H1 (cell line): ENCODE data around the gene CDYL.
"Not testable (repeated sequence)": the region's sequence is repeated elsewhere in the genome, so short reads cannot be mapped to it uniquely, and the experiment has no call there.

ENCODE experiments used
- EZH2 ChIP-seq: fragments of 200-600 bp; sonication (generic); IDR thresholded peaks from 2 replicates; pipeline ENCODE4 v1.7.1; 2012; ENCODE audit warnings: low read depth, mild to moderate bottlenecking, moderate library complexity, low read length, inconsistent platforms; ENCODE audit not compliant: severe bottlenecking
- HDAC2 ChIP-seq, 2 experiments: fragments of 300-600 bp in 1 of 2; sonication (generic) in 1 of 2; IDR thresholded peaks; 2 replicates each; pipeline ENCODE4 v1.6.1; 2011 to 2012; ENCODE audit warnings: low read depth in 2 of 2, low read length in 2 of 2, mild to moderate bottlenecking in 2 of 2, moderate library complexity in 2 of 2, borderline replicate concordance in 1 of 2, inconsistent platforms in 1 of 2
- KDM1A ChIP-seq: fragments of 200-600, 300-600 bp; sonication (generic); IDR thresholded peaks from 2 replicates; pipeline ENCODE4 v1.7.1; 2016; ENCODE audit warnings: mild to moderate bottlenecking, low read length, borderline replicate concordance
- MAFK ChIP-seq: IDR thresholded peaks from 2 replicates; pipeline ENCODE4 v1.6.1; 2012; ENCODE audit warnings: low read depth, mild to moderate bottlenecking, improper control_type of control experiment, low read length
- MAX ChIP-seq: IDR thresholded peaks from 2 replicates; pipeline ENCODE4 v1.6.1; 2012; ENCODE audit warnings: inconsistent platforms
- NRF1 ChIP-seq: IDR thresholded peaks from 2 replicates; pipeline ENCODE4 v1.6.1; 2011; ENCODE audit warnings: mild to moderate bottlenecking, low read depth, low read length, improper control_type of control experiment
- POLR2AphosphoS5 ChIP-seq: IDR thresholded peaks from 2 replicates; pipeline ENCODE4 v1.6.1; 2011; ENCODE audit warnings: low read depth, low read length
- RNF2 ChIP-seq: fragments of 200-900, 300-1000 bp; sonication (generic); IDR thresholded peaks from 2 replicates; pipeline ENCODE4 v1.7.1; 2016; ENCODE audit warnings: borderline replicate concordance, low read depth, mild to moderate bottlenecking, antibody characterized with exemption, low read length; ENCODE audit not compliant: poor library complexity, severe bottlenecking; ENCODE audit errors: missing control alignments
- SIN3A ChIP-seq, 2 experiments: IDR thresholded peaks in 1 of 2; conservative IDR thresholded peaks in 1 of 2; 2 replicates each; pipeline ENCODE4 v1.6.1; 2011 to 2012; ENCODE audit warnings: low read length in 2 of 2, improper control_type of control experiment in 1 of 2, low read depth in 1 of 2, mild to moderate bottlenecking in 1 of 2
- SIX5 ChIP-seq: IDR thresholded peaks from 2 replicates; pipeline ENCODE4 v1.6.1; 2011; ENCODE audit warnings: mild to moderate bottlenecking, low read depth, low read length
- SUZ12 ChIP-seq: fragments of 200-600 bp; sonication (generic); IDR thresholded peaks from 2 replicates; pipeline ENCODE4 v1.6.1; 2012; ENCODE audit warnings: mild to moderate bottlenecking, inconsistent platforms, low read length, moderate library complexity, mixed read lengths
- USF2 ChIP-seq: IDR thresholded peaks from 2 replicates; pipeline ENCODE4 v1.6.1; 2011; ENCODE audit warnings: low read length, improper control_type of control experiment
- TF ChIP-seq, protein P1 (sequence below), 3 experiments: IDR thresholded peaks; 1 replicate in 2 of 3; 2 replicates in 1 of 3; pipeline versions ENCODE4 v1.5.1 to v1.6.1; 2011; ENCODE audit warnings: low read length in 3 of 3, mild to moderate bottlenecking in 3 of 3, inconsistent platforms in 2 of 3, low read depth in 1 of 3, moderate library complexity in 1 of 3; ENCODE audit not compliant: insufficient read depth in 1 of 3; ENCODE audit errors: control extremely low read depth in 1 of 3

GRCh38 chr6:4852186-4852585, 76.0 kb downstream of the CDYL start:
- not testable (repeated sequence) for TF ChIP-seq USF2; MAFK; SUZ12; SIX5; POLR2AphosphoS5; MAX; RNF2; HDAC2 (IDR thresholded peaks at IDR 0.05; ENCODE audit: borderline replicate concordance in 1 of 2, low read depth in 2 of 2, low read length in 2 of 2); KDM1A; SIN3A (conservative IDR thresholded peaks at IDR 0.05 in 1 of 2, IDR thresholded peaks at IDR 0.05 in 1 of 2; ENCODE audit: low read depth in 1 of 2, low read length in 2 of 2); NRF1; EZH2
- TF ChIP-seq, protein P1, sequence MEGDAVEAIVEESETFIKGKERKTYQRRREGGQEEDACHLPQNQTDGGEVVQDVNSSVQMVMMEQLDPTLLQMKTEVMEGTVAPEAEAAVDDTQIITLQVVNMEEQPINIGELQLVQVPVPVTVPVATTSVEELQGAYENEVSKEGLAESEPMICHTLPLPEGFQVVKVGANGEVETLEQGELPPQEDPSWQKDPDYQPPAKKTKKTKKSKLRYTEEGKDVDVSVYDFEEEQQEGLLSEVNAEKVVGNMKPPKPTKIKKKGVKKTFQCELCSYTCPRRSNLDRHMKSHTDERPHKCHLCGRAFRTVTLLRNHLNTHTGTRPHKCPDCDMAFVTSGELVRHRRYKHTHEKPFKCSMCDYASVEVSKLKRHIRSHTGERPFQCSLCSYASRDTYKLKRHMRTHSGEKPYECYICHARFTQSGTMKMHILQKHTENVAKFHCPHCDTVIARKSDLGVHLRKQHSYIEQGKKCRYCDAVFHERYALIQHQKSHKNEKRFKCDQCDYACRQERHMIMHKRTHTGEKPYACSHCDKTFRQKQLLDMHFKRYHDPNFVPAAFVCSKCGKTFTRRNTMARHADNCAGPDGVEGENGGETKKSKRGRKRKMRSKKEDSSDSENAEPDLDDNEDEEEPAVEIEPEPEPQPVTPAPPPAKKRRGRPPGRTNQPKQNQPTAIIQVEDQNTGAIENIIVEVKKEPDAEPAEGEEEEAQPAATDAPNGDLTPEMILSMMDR (IDR thresholded peaks at IDR 0.05; ENCODE audit: control extremely low read depth in 1 of 3, insufficient read depth in 1 of 3, low read depth in 1 of 3, low read length in 3 of 3): not testable (repeated sequence)
